COLO668 (cell line): ENCODE results near the gene ARHGAP18.

Experiments used
- DNase-seq: peaks from one replicate; lab custom pipeline; 2025; ENCODE audit not compliant: unreplicated experiment; lab: John Stamatoyannopoulos, UW

Gene ARHGAP18

GRCh38 chr6:129694036-129694435 lies 15.9 kb downstream of the ARHGAP18 start:
- DNase-seq = no peak

- DNase-seq = no peak
These were observed 17.5 kb downstream of the ARHGAP18 start for GRCh38 chr6:129692467-129692866.

GRCh38 chr6:129691709-129692108 lies 18.3 kb downstream of the ARHGAP18 start:
- no peak for DNase-seq

- no peak for DNase-seq
These were observed 18.8 kb downstream of the ARHGAP18 start for GRCh38 chr6:129691043-129691640.

GRCh38 chr6:129686941-129687627 lies 22.9 kb downstream of the ARHGAP18 start:
- no peak for DNase-seq

GRCh38 chr6:129685662-129686031 lies 24.3 kb downstream of the ARHGAP18 start:
- no peak for DNase-seq

- no peak for DNase-seq
These were observed 24.9 kb downstream of the ARHGAP18 start for GRCh38 chr6:129684903-129685661.

GRCh38 chr6:129684323-129684884 lies 25.6 kb downstream of the ARHGAP18 start:
- DNase-seq = no peak

- DNase-seq = peak; percentile 24
These were observed 26.2 kb downstream of the ARHGAP18 start for GRCh38 chr6:129683601-129684322.

GRCh38 chr6:129681913-129682205 lies 28.1 kb downstream of the ARHGAP18 start:
- no peak for DNase-seq

GRCh38 chr6:129680633-129681032 lies 29.3 kb downstream of the ARHGAP18 start:
- DNase-seq = no peak

GRCh38 chr6:129679758-129680157 lies 30.2 kb downstream of the ARHGAP18 start:
- no peak for DNase-seq

GRCh38 chr6:129679275-129679674 lies 30.7 kb downstream of the ARHGAP18 start:
- no peak for DNase-seq

GRCh38 chr6:129678463-129678862 lies 31.5 kb downstream of the ARHGAP18 start:
- DNase-seq = no peak

- DNase-seq = no peak
These were observed 32.2 kb downstream of the ARHGAP18 start for GRCh38 chr6:129677620-129678325.

GRCh38 chr6:129675669-129676472 lies 34.1 kb downstream of the ARHGAP18 start:
- no peak for DNase-seq

- DNase-seq = no peak
These were observed 36.2 kb downstream of the ARHGAP18 start for GRCh38 chr6:129673748-129674147.

- no peak for DNase-seq
These were observed 36.9 kb downstream of the ARHGAP18 start for GRCh38 chr6:129672881-129673631.

GRCh38 chr6:129672341-129672682 lies 37.7 kb downstream of the ARHGAP18 start:
- no peak for DNase-seq
